SKM-1 treated with dmso at 0.1 percent for 144 hours (cell line): Measurements from ENCODE around the gene FRS2.
"Not testable (repeated sequence)": the region's sequence is repeated elsewhere in the genome, so short reads cannot be mapped to it uniquely, and the experiment has no call there.

Experiments used
- DNase-seq: peaks from one replicate; lab custom pipeline; 2025; ENCODE audit not compliant: unreplicated experiment; lab: John Stamatoyannopoulos, UW

Gene FRS2, protein sequence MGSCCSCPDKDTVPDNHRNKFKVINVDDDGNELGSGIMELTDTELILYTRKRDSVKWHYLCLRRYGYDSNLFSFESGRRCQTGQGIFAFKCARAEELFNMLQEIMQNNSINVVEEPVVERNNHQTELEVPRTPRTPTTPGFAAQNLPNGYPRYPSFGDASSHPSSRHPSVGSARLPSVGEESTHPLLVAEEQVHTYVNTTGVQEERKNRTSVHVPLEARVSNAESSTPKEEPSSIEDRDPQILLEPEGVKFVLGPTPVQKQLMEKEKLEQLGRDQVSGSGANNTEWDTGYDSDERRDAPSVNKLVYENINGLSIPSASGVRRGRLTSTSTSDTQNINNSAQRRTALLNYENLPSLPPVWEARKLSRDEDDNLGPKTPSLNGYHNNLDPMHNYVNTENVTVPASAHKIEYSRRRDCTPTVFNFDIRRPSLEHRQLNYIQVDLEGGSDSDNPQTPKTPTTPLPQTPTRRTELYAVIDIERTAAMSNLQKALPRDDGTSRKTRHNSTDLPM

DNA sequence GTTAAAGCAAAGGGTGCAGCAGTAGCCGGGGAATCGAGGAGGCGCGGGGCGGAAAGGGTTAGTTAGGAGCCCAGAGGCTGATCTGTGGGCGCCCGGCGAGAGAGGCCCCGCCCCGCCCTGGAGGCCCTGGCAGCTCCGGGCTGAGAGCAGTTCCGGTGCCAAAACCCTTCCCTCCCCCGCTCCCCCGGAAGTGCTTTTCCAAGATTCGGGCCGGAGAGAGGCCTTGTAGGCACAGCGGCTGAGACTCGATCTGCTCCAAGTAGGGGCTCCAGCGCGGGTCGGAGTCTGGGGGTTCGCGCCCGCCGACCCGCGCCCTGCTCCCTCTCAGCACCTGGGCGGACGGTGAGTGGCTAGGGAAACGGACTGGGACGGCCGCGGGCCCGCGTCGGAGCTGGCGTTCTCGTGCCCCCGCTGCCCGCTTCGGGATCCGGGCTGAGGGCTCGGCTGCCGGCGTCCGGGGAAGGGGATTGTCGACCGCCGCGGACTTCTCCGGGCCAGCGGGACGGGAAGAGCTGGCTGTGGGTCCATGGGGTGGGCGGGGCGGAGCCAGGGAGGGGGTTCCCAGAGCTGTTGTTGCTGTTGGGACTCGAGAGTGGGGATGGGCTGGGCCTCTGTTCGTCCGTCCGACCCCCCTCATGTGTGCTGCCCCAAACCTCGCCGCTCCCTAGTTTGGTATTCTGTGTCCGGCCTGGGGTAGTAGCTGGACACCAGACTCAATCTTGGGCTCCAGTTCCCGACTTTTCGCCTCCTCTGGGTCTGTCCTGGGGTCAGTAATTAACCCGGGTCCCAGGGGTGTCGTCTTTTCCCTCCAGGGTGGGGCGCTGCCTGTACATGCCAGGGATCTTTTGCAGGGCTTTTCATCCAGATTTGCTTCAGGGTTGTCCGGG lies at the start of gene FRS2:
FRS2 (plus strand) TSS at position 200 of the 887 bp plus-strand sequence. CDS start 98,643 bp downstream, outside the sequence.
- peak; percentile 50 for DNase-seq

DNA sequence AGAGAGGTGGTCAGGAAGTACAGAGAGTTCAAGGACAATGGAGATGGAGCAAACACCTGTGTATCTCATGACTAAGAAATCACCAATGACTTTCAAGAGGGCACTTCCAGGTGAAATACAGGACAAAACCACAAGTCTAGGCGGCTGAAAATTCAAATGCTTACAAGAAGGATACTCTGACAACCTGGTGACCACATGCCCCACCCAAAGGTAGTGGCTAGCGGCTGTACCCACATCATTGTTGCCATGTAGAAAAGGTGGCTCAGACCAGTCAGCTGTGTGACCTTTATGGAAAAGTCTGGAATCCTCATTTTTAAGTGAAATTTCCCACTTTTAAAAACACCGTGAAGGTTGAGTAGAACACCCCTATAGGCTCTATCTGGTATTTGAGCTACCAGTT lies 48.6 kb upstream of the FRS2 start:
- no peak for DNase-seq

DNA sequence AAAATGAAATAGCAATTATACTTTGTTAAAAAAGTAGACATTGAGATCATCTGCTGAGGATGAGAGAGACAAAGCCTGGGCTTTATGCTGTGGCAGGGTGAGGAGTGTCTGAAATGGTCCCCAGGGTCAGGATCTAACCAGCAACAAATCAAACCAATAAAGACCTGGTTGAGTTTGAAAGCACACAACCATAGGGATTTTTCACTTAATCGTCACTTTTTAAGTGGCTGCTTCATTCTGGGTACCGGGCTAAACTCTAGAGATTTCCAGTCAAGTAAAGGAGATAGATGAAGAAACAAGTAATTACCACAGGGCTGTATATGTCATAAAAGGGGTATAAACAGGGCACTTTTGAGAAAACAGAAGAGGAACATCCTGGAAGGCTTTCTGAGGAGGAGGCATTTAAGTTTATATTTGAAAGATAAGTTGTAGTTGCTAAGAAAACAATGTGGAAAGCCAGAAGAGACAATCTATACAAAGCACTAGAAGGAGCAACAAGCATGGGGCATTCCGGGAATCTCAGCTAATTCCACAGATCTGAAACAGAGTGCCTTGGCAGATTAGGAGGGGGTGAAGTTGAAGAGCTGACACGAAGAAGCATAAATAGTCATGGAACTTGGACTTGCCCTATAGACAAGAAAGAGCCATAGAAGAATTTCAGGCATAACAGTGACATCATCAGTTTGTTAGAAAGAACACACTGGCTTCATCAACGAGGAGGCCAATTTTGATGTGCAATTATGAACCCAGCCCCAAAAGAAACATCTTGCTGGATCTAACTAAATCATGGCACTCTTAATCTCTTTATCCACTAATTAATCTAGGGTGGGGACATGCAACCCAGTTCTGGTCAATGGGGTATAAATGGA lies 46.9 kb upstream of the FRS2 start:
- no peak for DNase-seq

DNA sequence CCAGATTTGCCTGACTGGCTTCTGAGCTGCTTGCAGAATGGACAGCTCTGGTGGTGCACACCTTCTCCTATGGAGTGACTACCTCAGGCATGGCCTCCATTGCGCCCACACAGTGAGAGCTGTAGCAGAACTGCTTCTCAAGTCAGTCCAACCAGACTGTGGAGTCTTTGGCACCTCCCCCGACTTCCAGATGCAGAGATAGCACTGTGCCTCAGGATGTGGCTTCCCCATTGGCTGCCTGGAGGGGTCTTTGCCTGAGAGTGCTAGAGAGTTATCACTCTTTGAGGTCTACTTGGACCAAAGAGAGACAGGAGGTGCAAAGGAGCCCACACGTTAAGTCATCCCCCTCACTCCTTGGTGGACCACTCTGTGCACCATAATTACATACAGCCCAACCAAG lies 44.8 kb upstream of the FRS2 start:
- DNase-seq = no peak

DNA sequence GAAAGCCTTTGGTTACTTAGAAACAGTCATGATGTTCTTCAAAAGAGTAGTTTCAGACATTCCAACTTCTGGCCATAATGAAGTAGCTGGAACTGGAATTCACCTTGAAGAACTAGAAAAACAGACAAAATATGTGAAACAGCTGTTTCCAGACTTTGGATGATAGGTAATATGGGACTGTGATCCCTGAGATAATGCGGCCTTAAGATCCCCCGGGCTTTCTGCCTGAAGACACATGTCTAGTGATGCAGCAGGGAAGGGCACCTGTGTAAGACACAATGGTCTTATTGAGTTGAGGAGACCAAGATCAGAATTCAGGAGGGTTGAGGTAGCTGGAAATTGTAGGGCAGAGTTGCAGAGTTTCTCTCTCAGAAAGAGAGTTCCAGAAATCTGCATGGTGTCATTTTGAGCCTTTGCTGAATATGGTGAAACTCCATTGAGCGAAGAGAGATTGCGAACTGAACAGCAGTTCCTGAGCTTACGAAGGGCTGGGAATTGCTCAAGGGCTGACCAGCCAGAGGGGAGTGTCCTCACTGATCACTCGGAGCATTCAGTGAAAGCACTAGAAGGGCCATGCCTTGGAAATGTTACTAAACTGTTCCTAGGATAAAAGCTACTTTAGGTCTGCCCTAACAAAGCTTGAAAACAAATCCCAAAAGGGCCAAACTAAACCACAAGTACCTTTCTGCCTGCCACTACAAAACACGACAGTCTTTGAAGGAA lies 41.7 kb upstream of the FRS2 start:
- DNase-seq = no peak

DNA sequence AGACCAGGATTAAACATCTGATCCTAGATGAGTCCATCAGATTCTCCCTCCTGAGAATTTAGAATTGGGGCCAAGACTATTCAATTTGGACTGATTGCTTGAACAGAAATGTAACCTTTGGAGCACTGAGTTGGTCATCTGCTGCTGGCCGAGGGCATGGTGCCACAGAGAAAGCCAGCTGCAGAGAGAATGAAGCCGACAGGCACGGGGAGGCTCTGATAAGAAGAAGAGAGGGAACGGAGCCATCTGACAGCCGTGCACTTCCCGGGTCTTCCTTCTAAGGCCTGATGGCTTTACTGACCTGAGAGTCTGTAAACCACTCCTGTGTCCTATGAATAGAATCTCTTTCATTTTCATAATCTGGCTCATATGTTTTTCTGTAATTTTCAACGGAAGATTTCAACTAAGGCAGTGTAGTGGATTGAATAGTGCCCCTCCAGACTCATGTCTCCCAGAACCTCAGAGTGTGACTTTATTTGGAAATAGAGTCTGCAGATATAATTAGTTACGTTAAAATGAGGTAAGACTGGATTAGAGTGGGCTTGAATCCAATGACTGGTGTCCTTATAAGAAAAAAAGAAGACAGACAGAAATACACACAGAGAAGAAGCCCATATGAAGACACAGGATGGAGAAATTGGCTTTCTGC lies 39.1 kb upstream of the FRS2 start:
- no peak for DNase-seq

DNA sequence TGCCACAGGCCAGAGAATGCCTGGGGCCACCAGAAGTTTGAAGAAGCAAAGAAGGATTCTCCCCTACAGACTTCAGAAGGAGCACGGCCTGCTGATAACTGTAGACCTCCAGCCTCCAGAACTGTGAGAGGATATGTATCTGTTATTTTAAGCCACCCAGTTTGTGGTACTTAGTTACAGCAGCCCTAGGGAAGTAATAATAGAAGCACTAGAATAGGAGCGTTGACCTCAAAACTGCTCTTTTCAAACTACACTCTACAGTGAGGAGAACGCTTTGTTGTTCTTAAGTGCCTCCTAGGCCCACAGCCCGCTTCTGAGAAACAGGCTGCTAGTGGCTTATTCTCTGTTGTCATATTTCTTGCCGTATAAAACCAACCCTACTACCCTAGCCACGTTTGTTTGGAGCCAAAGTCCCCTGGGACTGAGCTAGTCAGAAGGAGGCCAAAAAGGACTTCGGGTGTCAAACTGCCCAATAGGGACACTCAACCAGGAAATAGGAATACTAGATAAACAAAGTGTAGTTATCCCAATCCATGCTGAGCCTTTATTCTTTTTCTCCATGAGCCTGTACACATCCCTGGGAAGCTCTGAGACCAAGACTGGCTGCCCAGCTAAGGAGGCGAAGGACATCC lies 38.5 kb upstream of the FRS2 start:
- no peak for DNase-seq

DNA sequence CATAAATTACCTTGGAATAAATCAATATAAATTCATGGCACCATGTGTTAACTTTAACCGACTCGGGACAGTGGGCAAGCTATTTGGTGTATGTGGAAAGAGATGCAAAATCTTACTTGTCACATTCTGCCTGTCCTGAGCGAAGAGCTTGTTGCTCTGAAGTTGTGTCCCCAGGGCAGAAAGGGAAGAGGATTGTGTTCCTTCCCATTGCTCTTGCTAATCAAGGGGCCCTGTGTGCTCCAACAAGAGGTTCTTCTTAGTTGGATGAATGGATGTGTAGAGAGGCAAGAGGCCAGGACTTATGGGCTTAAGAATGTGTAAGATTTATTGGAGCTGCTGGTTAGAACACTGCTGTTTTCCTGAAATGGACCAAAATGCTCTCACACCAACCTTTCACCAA lies 36.5 kb upstream of the FRS2 start:
- DNase-seq = no peak

DNA sequence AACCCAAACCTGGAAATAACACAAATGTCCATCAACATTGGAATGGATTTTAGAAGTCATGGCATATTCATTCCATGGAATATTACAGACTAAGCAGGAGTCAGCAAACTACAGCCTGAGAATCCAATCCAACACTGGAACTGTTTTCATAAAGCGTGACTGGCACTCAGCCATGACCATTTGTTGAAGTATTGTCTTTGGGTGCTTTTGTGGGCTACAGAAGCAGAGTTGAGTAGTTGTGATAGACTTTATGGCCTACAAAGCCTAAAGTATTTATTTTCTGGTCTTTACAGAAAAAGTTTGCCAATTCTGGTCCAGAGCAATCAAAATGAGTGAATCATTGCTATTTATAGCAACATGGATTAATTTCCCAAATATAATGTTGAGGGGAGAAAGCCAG lies 34.5 kb upstream of the FRS2 start:
- DNase-seq = no peak

DNA sequence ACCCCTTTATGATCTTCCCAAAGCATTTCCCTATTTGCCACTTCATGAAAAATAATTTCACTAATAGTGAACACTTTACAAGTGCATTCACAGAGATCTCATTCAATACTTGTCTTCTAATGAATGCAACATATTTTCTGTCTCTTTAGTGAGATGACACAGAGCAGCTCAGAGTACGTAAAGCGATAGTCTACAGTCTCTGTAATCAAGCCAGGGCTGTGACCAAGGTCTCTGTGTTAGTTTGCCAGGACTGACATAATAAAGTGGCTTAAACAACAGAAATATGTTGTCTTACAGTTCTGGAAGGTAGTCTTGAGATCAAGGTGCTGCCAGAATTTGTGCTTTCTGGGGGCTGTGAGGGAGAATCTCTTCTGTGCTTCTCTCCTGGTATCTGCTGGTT lies 33.1 kb upstream of the FRS2 start:
- no peak for DNase-seq

DNA sequence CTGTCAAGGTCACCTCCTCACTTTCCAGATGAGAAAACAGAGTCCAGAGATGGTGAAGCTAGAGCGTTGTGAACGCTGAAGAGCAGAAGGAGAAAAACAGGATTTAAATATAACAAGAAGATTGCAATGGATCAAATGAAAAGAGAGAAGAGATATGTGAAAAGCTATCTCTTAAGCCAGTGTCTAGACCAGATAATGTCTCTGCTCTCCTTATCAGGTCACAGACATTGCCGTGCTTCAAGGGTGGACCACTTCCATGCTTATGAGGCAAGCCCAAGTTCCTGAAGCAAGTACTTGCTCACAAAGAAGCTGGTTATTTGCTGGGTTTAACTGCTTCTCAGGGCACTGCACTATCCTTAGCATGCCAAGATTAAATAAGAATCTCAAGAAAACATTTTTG lies 31.6 kb upstream of the FRS2 start:
- no peak for DNase-seq

DNA sequence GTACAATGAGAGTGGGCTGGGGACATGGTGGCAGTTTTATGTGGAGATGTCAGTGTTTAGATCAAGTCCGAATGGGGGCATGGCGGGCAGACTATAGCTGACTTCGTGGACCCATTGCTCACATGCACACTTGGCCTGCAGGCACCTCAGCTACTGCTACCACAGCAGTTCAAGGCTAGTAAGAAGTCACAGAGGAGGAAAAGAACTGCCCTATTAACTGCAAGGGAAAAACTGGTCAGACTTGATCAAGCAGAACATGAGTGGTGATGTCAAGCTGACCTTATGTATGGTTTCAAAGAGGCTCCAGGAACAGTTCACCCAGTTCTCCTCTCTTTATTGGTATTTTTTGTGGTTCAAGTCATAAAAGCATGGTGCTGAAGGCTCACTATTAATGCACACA lies 30.2 kb upstream of the FRS2 start:
- DNase-seq = no peak

DNA sequence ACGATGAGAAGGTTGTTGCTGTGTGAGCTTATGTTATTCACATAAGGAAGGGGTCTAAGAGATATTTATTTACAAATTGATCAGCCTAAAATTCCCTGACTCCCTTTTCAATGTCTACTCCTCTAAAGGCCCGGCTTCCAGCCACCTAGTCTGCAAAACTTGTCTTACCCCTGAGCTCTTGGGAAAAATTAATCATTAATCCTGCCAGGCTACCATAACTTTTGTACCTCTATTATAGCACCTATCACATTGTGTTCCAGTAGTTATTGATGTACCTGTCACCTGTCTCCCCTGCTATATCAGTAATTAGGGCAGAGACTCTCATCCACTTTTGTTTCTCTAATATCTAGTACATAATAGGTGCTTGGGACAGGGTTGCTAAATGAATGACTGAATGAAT lies 29.3 kb upstream of the FRS2 start:
- DNase-seq = no peak

DNA sequence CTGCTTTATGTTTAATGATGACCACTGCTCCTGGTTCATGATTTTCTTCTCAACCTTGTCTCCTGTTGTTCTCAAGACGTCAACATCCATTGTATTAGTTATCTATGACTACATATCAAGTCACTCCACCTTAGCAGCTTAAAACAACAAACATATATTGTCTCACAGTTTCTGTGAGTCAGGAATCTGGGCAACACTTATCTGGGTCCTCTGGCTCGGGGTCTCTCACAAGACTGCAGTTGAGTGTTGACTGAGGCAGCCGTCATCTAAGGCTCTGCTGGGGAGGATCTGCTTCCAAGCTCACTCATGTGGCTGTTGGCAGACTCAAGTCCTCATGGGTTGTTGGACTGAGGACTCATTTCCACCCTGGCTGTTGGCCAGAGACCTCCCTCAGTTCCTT lies 27.3 kb upstream of the FRS2 start:
- no peak for DNase-seq

DNA sequence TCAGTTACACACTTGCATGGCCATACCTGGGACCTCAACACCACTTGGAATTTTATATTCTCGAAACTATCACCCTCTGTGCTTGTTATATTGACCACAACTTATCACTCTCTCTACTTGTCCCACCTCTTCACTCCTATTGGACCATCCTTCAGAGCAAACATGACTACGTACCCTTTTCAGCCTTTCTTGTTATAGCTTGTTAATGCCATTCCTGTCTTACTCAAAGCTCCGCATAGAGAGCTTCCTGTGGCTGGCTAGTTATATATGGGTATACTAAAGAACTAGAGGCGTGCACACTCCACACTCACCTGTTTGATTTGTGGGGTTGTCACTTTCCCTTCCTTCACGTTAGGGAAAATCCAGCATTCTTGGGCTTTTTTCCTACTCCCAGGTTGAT lies 26.3 kb upstream of the FRS2 start:
- DNase-seq = no peak

DNA sequence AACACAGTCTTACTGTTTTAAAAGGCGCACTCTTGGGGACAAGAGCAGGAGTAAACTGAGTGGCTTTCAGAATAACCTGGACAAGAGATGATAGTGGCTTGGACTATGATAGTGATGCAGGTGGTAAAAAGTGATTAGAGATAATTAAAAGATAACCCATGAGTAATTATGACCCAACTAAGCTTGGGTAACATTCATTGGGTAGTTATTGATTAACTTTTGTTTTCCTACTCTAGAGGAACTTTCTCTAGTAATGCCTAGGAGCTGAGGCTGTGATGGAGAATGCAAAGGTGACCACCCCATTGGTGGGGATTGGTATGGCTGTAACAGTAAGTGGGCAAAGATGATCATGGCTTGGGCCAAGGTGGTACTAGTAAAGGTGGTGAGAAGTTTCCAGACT lies 22.3 kb upstream of the FRS2 start:
- no peak for DNase-seq

DNA sequence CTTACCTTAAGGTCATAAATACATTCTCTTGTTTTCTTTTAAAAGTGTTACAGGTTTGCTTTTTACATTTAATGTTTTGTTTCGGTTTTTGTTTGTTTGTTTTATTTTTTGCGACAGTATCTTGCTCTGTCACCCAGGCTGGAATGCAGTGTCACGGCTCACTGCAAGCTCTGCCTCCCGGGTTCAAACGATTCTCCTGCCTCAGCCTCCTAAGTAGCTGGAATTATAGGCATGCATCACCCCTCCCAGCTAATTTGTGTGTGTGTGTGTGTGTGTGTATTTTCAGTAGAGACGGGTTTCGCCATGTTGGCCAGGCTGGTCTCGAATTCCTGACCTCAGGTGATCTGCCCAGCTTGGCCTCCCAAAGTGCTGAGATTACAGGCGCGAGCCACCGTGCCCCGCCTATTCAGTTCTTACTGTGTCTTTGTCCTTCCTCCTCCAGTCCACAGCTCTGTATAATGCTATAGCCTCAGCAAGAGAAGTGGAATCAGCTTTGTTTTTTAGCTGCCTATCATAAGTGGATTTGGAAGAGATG lies 17.5 kb upstream of the FRS2 start:
- not testable (repeated sequence) for DNase-seq

DNA sequence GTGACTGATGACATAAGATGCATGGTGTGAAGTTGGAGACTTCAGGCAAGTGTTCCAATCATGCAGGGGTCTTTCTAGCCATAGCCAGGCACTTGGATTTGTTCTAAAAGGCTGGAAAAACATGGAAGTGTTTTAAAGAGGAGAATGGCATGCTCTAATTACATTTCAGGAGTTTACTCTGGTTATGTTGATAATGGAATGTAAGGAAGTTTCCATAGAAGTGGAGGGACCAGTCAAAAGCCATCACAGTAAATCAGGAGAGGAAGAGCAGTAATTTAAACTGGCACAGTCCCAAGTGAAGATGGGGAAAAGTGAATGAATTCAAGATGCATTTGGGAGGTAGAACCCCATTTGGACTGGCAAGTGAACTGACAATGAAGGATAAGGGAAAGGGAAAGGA lies 13.9 kb upstream of the FRS2 start:
- DNase-seq = no peak

DNA sequence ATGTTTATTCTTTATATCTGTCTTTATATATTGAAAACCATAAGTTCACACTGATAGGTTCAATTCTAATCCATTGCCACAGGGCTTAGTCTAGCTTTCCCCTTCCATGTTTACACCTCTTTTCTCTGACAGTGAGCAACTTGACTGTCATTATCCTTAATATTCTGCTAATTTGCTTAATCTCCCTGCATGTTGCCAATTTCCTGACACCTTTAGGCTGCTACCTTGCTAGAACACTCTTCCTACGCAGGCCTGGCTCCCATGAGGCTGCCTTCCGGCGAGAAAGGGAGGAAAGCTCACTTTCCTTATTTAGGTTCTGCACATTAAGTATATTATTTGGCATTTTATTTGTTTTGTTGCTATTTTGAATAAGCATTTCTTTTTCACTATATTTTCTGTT lies 12.8 kb upstream of the FRS2 start:
- no peak for DNase-seq
